Spleen (tissue), 3 donors: ENCODE results near the gene PKP4.

ENCODE experiments used
- POLR2A ChIP-seq, 3 donors: fragments of 450-650 bp; IDR thresholded peaks; one replicate each; pipeline ENCODE4 v1.5.1; 2017; ENCODE audit warnings: antibody characterized with exemption in 3 of 3, mild to moderate bottlenecking in 1 of 3
- POLR2AphosphoS5 ChIP-seq, 3 donors: sonication (generic); formaldehyde crosslinking; IDR thresholded peaks; one replicate each; pipeline ENCODE4 v1.5.1; 2017; ENCODE audit warnings: antibody characterized with exemption in 3 of 3

DNA sequence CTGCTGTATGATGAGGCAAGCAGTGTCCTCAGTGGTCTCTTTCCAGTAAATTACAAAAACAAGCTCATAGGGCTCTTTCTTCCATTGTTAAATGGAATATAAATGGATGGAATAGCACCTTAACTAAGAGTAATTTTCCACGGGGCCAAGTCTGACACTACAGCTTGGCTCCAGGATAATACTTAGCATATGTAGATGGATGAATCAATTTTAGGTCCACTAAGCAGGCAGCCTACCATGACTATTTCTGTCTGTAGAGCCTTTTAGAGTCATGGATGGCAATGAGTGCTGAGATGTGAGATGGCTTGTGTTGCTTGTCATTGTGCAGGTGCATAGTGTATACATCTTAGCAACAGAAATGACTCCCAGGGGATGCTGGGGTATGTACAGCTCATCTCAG is 125.9 kb downstream of the PKP4 start:
- TF ChIP-seq POLR2AphosphoS5 (IDR thresholded peaks at IDR 0.05) (no peak), POLR2A (IDR thresholded peaks at IDR 0.05) (no peak)
